ENCODE data around the gene POU2F1.

POU2F1 gene

DNA sequence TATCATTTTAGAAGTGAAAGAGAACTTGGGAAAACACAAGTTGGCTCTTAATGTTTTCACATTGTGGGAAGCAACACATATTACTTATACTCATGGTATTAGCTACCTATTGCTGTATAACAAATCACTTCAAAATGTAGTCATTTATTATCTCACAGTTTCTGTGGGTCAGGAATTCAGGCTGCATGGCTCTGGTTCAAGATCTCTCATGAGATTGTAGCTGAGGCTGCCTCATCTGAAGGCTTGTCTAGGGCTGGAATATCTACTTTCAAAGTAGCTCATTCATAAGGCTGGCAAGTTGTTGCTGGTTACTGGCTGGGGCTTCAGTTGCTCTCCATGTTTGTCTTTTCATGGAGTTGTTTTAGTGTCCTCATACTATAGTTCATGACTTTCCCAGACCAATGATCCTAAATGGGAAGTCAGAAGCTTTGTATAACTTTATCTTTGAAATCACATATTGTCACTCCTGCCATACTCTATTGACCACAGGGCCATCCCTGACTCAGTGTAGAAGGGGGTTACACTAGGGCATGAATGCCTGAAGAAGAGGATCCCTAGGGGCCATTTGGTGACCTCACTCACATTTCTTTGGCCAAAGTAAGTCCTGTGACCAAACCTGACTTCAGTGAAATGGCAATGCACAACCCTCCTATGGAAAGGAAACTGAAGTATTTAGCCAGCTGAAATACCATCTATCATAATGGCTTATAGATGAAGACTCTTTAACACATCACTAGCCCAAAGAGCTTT is 37.9 kb upstream of the POU2F1 start:
- Histone ChIP-seq H3K4me3 (replicated peaks; ENCODE audit: low read depth, low read length) (no peak overlapping the region), H3K27me3 (replicated peaks; ENCODE audit: control insufficient read depth, insufficient read depth, low read length) (no peaks in the 10 kb centered on the region), H3K36me3 (ENCODE audit: control insufficient read depth, insufficient read depth, low read length) (no peaks in the 10 kb centered on the region)
- no peak for TF ChIP-seq CTCF (IDR thresholded peaks at IDR 0.05; ENCODE audit: insufficient read depth, low read length, poor library complexity, severe bottlenecking)
- DNase-seq (ENCODE audit: extremely low read depth, insufficient read length), result no peak

DNA sequence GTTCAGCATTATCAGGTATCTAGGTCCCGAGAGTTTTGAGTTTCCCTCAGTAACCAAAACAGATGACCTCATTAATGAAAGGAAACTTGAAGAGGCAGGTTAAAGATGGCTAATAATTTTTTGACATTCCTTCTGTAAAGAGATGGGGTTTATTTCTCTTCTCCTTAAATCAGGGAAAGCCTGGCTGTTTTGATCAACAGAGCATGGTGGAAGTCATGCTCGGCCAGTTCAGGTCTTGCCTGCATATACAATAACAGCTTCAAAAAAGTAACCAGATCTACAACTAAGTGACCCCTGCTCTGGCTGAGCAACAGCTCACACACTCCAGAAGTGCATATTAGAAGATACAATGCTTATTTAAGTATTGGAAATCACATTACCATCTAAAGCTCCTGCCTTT is 36.6 kb upstream of the POU2F1 start:
- TF ChIP-seq CTCF (IDR thresholded peaks at IDR 0.05; ENCODE audit: insufficient read depth, low read length, poor library complexity, severe bottlenecking), result no peak
- no peak for DNase-seq (ENCODE audit: extremely low read depth, insufficient read length)
- no peak overlapping the region for H3K4me3 ChIP-seq (replicated peaks; ENCODE audit: low read depth, low read length)

GRCh38 chr1:167185062-167185461 is 35.6 kb upstream of the POU2F1 start:
- H3K27me3 ChIP-seq (replicated peaks; ENCODE audit: control insufficient read depth, insufficient read depth, low read length), result no peaks in the 10 kb centered on the region
- no peak for DNase-seq (ENCODE audit: extremely low read depth, insufficient read length)
- no peak for TF ChIP-seq CTCF (IDR thresholded peaks at IDR 0.05; ENCODE audit: insufficient read depth, low read length, poor library complexity, severe bottlenecking)
- H3K36me3 ChIP-seq (ENCODE audit: control insufficient read depth, insufficient read depth, low read length), result no peaks in the 10 kb centered on the region
- no peak overlapping the region for H3K4me3 ChIP-seq (replicated peaks; ENCODE audit: low read depth, low read length)

More for the DNA sequence above, 36.6 kb upstream of the POU2F1 start:
- no peaks in the 10 kb centered on the region for H3K36me3 ChIP-seq (ENCODE audit: control insufficient read depth, insufficient read depth, low read length)
- H3K27me3 ChIP-seq (replicated peaks; ENCODE audit: control insufficient read depth, insufficient read depth, low read length), result no peaks in the 10 kb centered on the region

DNA sequence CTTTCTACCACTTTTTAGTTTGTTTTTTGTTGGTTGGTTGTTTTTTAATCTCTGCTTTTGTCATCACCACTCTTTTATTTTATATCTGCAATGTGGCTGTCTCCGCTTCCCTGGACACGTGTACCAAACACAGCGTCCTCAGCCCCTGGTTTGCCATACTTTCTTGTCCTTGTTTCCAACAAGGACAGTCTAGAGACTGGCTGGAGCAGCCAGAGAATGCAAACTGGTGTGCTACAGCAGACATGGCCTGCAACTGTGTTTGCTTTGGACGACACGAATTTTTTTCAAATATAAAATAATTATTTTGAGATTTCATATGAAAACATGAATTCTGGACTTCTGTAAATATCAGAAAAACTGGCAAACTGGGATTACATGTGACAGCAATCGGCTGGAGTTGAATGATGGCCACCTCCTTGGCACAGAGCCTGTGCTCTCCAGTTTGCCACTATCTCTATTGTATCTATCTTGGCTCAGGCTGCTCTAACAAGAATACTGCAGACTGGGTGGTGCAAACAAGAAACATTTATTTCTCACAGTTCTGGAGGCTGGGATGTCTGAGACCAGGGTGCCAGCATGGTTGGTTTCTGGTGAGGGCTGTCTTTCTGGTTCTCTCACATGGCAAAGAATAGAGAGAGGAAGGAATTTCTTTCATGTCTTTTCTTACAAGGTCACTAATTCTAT is 34.6 kb upstream of the POU2F1 start:
- DNase-seq (ENCODE audit: extremely low read depth, insufficient read length), result no peak
- Histone ChIP-seq H3K4me3 (replicated peaks; ENCODE audit: low read depth, low read length) (no peak overlapping the region), H3K27me3 (replicated peaks; ENCODE audit: control insufficient read depth, insufficient read depth, low read length) (no peaks in the 10 kb centered on the region), H3K36me3 (ENCODE audit: control insufficient read depth, insufficient read depth, low read length) (no peaks in the 10 kb centered on the region)
- no peak for TF ChIP-seq CTCF (IDR thresholded peaks at IDR 0.05; ENCODE audit: insufficient read depth, low read length, poor library complexity, severe bottlenecking)

DNA sequence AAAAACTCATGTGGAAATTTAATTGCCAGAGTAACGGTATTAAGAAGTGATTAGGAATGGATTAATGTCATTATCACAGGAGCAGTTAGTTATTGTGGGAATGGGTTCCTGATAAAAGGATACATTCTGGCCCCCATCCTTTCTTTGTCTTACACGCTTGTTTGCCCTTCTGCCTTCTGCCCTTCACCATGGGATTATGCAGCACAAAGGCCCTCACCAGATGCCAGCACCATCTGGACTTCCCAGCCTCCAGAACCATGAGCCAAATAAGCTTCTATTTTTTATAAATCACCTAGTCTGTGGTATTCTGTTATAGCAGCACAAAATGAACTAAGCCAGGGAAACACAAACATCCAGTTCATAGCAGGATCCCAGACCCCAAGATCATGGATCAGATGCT is 33.9 kb upstream of the POU2F1 start:
- H3K27me3 ChIP-seq (replicated peaks; ENCODE audit: control insufficient read depth, insufficient read depth, low read length), result no peaks in the 10 kb centered on the region
- H3K36me3 ChIP-seq (ENCODE audit: control insufficient read depth, insufficient read depth, low read length), result no peaks in the 10 kb centered on the region
- no peak overlapping the region for H3K4me3 ChIP-seq (replicated peaks; ENCODE audit: low read depth, low read length)
- TF ChIP-seq CTCF (IDR thresholded peaks at IDR 0.05; ENCODE audit: insufficient read depth, low read length, poor library complexity, severe bottlenecking), result no peak
- DNase-seq (ENCODE audit: extremely low read depth, insufficient read length), result no peak
